Peyer's patch (tissue), 4 donors: ENCODE measurements around the gene LCN9. TPM values are rescaled to one million over a fixed set of nuclear protein-coding genes. Genes with fewer than 3 reads are reported as not detected.

Experiments
- DNase-seq, 3 donors: peaks; one replicate each; pipeline ENCODE4 v3.0.0-alpha.2; 2017 to 2019
- H3K27ac ChIP-seq, 4 donors: fragments of 200-600 bp; sonication (generic); one replicate each; pipeline ENCODE4 v1.5.1; 2016 to 2019
- H3K27me3 ChIP-seq, 2 donors: fragments of 200-600 bp; sonication (generic); one replicate each; pipeline ENCODE4 v1.5.1; 2019
- H3K36me3 ChIP-seq, 3 donors: fragments of 200-600 bp; sonication (generic); one replicate each; pipeline ENCODE4 v1.5.1; 2016 to 2019
- H3K4me1 ChIP-seq, 4 donors: fragments of 200-600 bp; sonication (generic); one replicate each; pipeline ENCODE4 v1.5.1; 2016 to 2019
- H3K4me3 ChIP-seq, 4 donors: fragments of 200-600 bp; sonication (generic); 1 replicate in 3 of 4; 2 replicates in 1 of 4; pipeline ENCODE4 v1.5.1; 2016 to 2019; ENCODE audit warnings: mild to moderate bottlenecking in 1 of 4
- H3K9me3 ChIP-seq, 4 donors: fragments of 200-600 bp; sonication (generic); one replicate each; pipeline ENCODE4 v1.5.1; 2016 to 2019; ENCODE audit warnings: mild to moderate bottlenecking in 1 of 4
- CTCF ChIP-seq, 6 experiments: fragments of 450-650 bp in 4 of 6; fragments of 200-600 bp in 2 of 6; sonication (generic) in 1 of 6; IDR thresholded peaks; one replicate each; pipeline ENCODE4 v1.5.1; 2017 to 2019; ENCODE audit warnings: antibody characterized with exemption in 6 of 6, mild to moderate bottlenecking in 3 of 6, moderate library complexity in 1 of 6
- POLR2A ChIP-seq, 2 donors: fragments of 450-650 bp; IDR thresholded peaks; one replicate each; pipeline ENCODE4 v1.5.1; 2017; ENCODE audit warnings: antibody characterized with exemption in 2 of 2, mild to moderate bottlenecking in 2 of 2, moderate library complexity in 2 of 2
- total RNA-seq, 4 donors: library from RNA; depleted of rRNA; stranded (reverse); fragments of >200 nt; gene quantifications; one replicate each; pipeline ENCODE4 v1.1.0, GENCODE V29; 2016

LCN9 gene
- total RNA-seq, 4 donors from 2014 or later: not detected

- H3K36me3 ChIP-seq: no peaks in the 10 kb centered on the region
- no peaks in the 10 kb centered on the region for H3K4me1 ChIP-seq
- H3K9me3 ChIP-seq: no peaks in the 10 kb centered on the region
- TF ChIP-seq CTCF (IDR thresholded peaks at IDR 0.05): no peak
- no peak for TF ChIP-seq POLR2A (IDR thresholded peaks at IDR 0.05)
- H3K27me3 ChIP-seq: no peaks in the 10 kb centered on the region
- DNase-seq: no peak
- no peak overlapping the region for H3K4me3 ChIP-seq
- no peak overlapping the region for H3K27ac ChIP-seq
Measured at GRCh38 chr9:135714242-135715055, 51.3 kb downstream of the LCN9 start.

GRCh38 chr9:135715056-135715595 lies 52.0 kb downstream of the LCN9 start:
- TF ChIP-seq POLR2A (IDR thresholded peaks at IDR 0.05): no peak
- TF ChIP-seq CTCF (IDR thresholded peaks at IDR 0.05): no peak
- H3K27me3 ChIP-seq: no peaks in the 10 kb centered on the region
- H3K36me3 ChIP-seq: no peaks in the 10 kb centered on the region
- no peak overlapping the region for H3K4me3 ChIP-seq
- H3K9me3 ChIP-seq: no peaks in the 10 kb centered on the region
- H3K27ac ChIP-seq: no peak overlapping the region
- H3K4me1 ChIP-seq: no peaks in the 10 kb centered on the region
- no peak for DNase-seq

- no peak for TF ChIP-seq CTCF (IDR thresholded peaks at IDR 0.05)
- TF ChIP-seq POLR2A (IDR thresholded peaks at IDR 0.05): no peak
- Histone ChIP-seq H3K4me1 (no peaks in the 10 kb centered on the region), H3K4me3 (no peak overlapping the region), H3K27me3 (no peaks in the 10 kb centered on the region), H3K36me3 (no peaks in the 10 kb centered on the region), H3K9me3 (no peaks in the 10 kb centered on the region), H3K27ac (no peak overlapping the region)
- DNase-seq: no peak
Measured at GRCh38 chr9:135716045-135716444, 52.9 kb downstream of the LCN9 start.

Other genes starting within 250 kb of the LCN9 start
- gene PPP1R26, start 183.5 kb upstream of the LCN9 start, total RNA-seq: 10 to 100 TPM; 12.4 to 34.0 (median 18.7) TPM
- 10 to 100 TPM; 22.3 to 42.7 (median 32.4) TPM for gene MRPS2, start 162.6 kb upstream of the LCN9 start, total RNA-seq
- not detected for gene LCN1, start 141.9 kb upstream of the LCN9 start, total RNA-seq
- not detected for gene OBP2A, start 117.2 kb upstream of the LCN9 start, total RNA-seq
- not detected for gene PAEP, start 101.6 kb upstream of the LCN9 start, total RNA-seq
- gene GLT6D1, start 23.8 kb upstream of the LCN9 start, total RNA-seq: not detected
- gene SOHLH1, start 36.2 kb downstream of the LCN9 start, total RNA-seq: not detected
- gene KCNT1, start 38.9 kb downstream of the LCN9 start, total RNA-seq: under 1 TPM in 1 of 4 donors, not detected in 3; 0.27 TPM
- 10 to 100 TPM; 21.0 to 30.5 (median 24.2) TPM for gene CAMSAP1, start 244.2 kb downstream of the LCN9 start, total RNA-seq